GM21737 (cell line): ENCODE measurements around the gene ZBTB44.
"Not testable (repeated sequence)": the region's sequence is repeated elsewhere in the genome, so short reads cannot be mapped to it uniquely, and the experiment has no call there.

Experiments used
- ATAC-seq: cut with Tn5 transposase; IDR thresholded peaks from one replicate; pipeline ENCODE4 v1.9.1; 2021; ENCODE audit warnings: mild to moderate bottlenecking, moderate library complexity; ENCODE audit not compliant: unreplicated experiment

Gene ZBTB44

DNA sequence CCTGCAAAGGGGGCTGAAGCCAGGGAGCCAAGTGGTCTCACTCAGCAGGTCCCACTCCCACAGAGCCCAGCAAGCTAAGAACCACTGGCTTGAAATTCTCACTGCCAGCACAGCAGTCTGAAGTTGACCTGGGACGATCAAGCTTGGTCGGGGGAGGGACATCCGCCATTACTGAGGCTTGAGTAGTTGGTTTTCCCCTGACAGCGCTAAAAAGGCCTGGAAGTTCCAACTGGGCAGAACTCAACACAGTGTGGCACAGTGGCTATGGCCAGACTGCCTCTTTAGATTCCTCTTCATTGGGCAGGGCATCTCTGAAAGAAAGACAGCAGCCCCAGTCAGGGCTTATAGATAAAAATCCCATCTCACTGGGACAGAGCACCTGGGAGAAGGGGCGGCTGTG, 64.8 kb downstream of the ZBTB44 start:
- ATAC-seq = not testable (repeated sequence)

DNA sequence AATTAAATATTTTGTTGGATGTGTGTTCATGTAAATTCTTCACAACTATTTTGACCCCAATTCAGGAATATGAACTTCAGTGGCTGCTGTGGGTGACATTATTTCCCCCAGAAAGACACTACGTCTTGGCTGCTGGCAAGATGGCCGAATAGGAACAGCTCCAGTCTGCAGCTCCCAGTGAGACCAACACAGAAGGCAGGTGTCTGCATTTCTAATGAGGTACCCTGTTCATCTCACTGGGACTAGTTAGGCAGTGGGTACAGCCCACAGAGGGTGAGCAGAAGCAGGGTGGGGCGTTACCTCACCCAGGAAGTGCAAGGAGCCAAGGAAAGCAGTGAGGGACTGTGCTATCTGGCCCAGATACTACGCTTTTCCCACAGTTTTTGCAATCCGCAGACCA, 65.3 kb downstream of the ZBTB44 start:
- no peak for ATAC-seq

DNA sequence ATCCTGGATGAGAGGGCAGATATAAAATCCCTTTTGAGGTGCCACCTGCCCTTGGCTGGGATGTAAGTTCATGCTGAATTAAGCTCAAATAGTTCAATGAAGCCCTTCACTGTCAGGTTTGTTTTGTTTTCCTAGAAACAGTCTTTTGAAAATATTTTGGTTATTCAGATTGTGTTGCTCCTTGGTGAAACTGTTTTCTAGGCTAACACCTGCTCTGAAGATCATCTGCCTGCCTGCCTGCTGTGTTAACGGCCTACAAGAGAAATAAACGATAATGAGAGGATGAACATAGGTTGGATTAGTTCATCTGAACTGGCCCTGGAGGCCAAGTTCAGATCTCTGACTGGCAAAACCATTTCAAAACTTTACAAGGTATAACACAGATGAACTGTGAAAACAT, 67.4 kb downstream of the ZBTB44 start:
- no peak for ATAC-seq

DNA sequence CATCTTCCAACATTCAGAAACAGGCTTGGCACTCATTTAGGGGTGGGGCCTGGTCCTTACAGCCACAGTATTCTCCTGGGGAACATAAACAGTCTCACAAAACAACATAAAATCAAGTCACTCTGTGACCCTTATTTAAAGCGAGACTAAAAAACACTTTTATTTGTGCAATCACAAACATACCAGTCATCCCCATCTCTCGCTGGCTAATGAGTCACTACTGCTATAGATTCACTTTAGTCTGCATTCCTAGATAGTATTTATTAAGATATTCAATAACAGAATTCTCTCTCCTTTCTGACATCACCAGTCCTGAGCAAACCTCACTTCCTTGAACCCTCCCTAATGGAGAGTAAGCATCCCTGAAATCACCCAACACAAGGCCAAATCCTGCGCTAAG, 68.0 kb downstream of the ZBTB44 start:
- no peak for ATAC-seq

DNA sequence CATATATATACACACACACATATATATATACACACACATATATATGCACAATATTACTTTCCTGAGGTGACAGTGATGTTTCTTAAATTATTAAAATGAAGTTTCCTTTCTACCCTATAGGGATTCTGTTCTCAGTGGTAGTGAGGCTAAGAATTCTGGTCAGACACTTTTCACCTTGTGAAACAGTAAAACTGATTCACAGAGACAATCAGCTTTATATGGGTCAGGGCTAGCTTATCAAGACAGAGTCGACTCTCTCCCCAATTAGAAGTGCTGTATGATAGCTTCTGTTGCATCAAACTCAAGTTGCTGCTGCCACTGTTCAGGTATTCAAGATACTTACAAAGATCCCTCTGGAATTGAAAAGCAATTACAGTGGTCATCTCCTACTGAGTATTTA, 68.4 kb downstream of the ZBTB44 start:
- no peak for ATAC-seq

GRCh38 chr11:130245375-130245774, 69.3 kb downstream of the ZBTB44 start:
- ATAC-seq = not testable (repeated sequence)

DNA sequence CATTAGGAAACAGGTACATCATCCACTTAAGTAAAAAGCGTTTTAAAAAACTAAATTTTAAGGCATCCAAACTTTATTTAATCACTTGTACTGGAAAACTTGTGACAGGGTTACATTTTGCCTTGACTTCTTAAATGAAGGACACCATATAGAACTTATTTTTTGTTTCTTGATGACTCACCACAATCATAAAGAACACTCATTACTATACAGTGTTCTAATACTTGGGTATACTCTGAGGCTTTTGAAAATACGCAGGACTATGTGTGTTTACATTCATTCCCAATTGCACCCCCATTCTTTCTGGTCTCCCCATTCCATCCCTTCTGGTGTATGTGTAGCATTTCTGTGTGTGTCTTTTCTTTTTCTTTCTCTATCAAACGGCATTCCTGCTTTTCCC, 69.9 kb downstream of the ZBTB44 start:
- no peak for ATAC-seq

- ATAC-seq = no peak
Observed at GRCh38 chr11:130243816-130244215, 70.9 kb downstream of the ZBTB44 start.

DNA sequence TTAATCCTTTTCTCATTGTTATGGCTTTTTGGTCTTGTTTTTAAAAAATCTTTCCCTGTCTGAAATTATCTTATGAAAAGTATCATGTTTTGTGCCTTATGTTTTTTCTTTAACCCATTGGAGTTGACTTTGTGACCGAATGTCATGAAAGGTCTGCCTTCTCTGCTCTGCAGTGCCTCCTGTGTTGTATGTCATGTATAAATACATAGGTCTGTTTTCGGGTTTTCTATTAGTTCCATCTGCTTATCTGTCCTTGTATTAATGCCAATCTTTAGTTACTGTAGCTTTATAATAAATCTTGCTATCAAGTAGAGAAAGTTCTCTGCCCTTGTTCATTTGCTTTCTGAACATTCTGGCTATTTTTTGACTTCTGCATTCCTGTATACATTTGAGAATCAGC, 73.0 kb downstream of the ZBTB44 start:
- ATAC-seq = no peak

DNA sequence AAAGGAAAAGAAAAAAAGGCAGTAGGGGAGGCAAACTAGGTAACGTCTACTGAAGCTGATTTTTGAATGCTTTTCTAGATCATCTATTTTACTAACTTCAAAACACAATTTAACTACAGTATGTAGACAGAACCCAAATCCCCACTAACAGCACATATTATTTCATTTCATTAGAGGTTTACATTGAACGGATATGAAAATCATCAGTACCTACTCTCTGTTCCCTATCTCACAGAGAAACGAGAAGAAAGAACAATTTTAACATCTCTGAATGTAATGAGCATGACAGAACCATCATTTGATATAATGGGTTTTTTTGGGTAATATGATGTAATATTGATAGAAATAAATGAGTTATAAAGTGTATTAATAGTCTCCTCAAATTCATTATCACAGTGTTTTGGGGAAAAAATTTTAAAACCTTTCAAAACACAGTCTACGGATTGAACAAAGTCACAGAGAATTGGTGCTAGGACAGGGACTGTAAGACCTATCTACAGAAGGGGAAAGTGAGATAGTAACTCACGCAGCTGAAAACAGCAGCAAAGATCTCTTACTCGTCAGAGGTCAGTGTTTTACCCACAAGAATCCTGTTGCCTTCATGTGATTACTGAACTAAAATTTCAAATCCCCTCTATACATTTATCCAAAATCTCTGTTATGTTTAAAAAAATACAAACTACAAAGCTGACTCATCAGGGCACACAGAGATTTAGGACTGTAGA, 77.3 kb downstream of the ZBTB44 start:
- ATAC-seq = no peak

GRCh38 chr11:130234315-130234714, 80.4 kb downstream of the ZBTB44 start:
- no peak for ATAC-seq

- not testable (repeated sequence) for ATAC-seq
Observed at GRCh38 chr11:130233888-130234287, 80.8 kb downstream of the ZBTB44 start.

DNA sequence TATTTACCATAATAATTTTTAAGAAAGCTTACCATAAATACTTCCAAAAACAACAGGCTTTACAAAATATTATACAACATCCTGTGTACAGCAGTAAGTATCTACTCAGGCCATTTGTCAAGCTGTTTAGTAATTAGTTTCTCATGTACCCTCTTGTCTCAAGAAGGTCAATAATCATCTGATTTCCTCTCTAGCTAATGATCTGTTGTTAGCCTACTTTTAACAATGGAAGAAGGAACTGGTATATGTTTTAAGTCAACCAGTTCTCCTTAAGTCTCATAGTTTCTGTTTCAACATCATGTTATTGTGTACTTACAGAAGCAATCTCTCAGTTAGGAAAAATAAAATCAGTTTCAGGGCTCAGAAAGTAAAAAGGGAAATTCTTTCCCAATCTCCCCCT, 81.2 kb downstream of the ZBTB44 start:
- not testable (repeated sequence) for ATAC-seq

- no peak for ATAC-seq
Observed at GRCh38 chr11:130227373-130227772, 87.3 kb downstream of the ZBTB44 start.

GRCh38 chr11:130223291-130223971, 91.3 kb downstream of the ZBTB44 start:
- no peak for ATAC-seq

GRCh38 chr11:130220311-130221035, 94.2 kb downstream of the ZBTB44 start:
- ATAC-seq = no peak

- no peak for ATAC-seq
Observed at GRCh38 chr11:130219148-130219547, 95.6 kb downstream of the ZBTB44 start.

DNA sequence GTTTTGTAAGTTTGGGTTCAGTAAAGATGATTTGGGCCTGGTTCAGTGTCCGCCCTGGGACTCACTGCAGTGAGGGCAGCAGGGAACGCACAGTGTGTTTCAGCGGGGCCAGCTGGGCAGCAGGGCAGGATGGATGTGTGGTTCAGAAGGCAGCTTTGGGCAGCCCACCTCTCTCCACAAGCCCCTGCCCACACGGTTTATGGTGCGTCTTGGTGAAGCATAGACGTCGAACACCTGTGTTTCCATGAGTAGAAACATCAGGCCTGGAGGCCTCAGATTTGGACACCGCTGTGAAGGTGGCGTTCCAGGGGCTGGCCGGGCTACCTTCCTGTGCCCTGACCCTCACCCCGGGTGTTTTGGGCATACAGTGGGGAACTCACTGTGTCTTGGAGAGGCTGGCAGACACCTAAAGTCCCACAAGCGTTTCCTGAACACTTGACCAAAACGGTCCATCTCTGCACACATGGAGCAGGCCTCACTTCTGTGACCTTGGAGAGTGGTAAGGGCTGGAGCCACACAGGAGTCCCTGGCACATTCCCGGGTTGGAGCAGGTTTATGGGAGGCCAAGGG, 96.1 kb downstream of the ZBTB44 start:
- ATAC-seq = no peak

DNA sequence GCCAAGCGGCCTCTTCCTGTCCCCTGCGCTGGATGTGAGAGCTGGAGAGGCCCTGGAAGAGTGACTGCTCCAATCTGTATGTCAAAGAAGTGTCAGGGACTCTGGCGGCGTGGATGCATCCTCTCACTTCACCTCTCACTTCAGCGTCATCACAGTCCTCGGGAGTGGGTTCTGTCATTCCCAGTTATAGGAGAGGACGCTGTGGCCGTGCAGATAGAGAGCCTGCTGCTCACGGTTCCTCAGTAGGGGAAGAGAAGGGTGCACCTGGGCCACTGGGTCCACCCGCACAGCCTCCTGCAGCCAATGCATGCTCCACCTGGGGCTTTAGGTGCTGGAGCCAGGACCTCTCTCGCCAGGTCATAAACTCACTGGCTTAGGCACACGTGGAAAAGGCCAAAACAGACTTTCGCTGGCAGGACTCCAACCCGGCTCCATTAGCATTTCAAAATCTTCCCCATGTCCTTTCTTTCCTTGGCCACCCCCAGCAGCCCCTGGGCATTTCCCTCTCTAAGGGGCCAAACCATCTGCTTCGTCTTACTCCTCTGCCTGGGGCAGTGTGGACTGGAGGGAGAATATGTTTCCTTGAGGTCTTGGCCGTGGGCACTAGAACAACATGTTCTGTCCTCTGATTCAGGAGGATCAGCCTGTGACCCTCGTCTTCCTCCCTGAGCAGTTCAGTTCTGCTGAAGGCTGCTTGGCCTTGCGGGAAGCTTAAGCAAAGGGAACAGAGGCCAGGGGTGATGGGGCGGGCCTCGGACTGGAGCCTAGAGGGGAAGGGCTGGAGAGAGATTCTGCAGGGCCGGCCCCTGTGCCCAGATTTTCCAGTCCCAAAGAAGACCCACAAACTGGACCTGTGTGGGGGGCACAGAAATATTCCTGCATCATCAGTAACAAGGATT, 97.3 kb downstream of the ZBTB44 start:
- no peak for ATAC-seq

DNA sequence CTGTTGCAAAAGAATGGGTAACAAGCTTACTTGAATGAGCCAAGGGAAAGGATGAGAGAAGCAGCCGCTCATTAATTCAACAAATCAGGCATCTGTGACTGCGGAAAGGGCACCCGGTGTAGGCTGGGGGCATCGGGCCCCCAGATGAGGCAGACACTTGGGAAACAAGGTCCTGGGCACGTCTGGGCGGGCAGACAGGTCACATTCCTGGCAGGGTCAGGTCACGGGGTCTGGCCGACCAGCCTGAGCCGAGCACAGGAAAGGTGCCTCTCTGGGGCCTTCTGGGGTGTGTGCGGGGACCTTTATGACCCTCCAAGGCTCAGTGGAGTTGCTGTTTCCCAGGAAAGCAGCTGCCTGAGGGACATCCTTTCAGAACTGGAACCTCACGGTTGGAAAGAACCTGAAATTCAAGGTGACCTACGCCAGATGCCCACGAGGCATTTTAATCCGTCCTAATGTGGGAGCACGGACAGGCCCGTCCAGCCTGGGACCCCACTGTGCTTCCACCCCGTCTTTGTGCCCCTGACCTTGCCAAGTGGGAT, 98.1 kb downstream of the ZBTB44 start:
- no peak for ATAC-seq
